K562 (cell line): Measurements from ENCODE around the gene MED13L. TPM values are rescaled to one million over a fixed set of nuclear protein-coding genes. Genes with fewer than 3 reads are reported as not detected.
A peak's percentile ranks its signal among the peaks of the same experiment; 100 is the strongest.

Source experiments
- ATF1 ChIP-seq, 2 experiments: fragments of 450-650 bp in 1 of 2; IDR thresholded peaks; 2 replicates each; pipeline ENCODE4 v1.6.1; 2016; ENCODE audit warnings: missing compliant biosample characterization in 1 of 2, missing genetic modification characterization in 1 of 2
- CCNT2 ChIP-seq: IDR thresholded peaks from 2 replicates; pipeline ENCODE4 v1.6.1; 2011; ENCODE audit warnings: borderline replicate concordance, low read depth, mild to moderate bottlenecking, moderate library complexity, mixed read lengths, low read length; ENCODE audit not compliant: insufficient read length; ENCODE audit errors: extremely low read depth
- FOXA3 ChIP-seq, 2 experiments: fragments of 450-650 bp in 1 of 2; sonication (generic) in 1 of 2; formaldehyde crosslinking; IDR thresholded peaks in 1 of 2; conservative IDR thresholded peaks in 1 of 2; 2 replicates each; pipeline versions ENCODE4 v1.4.0 to v1.8.0; 2020 to 2022; ENCODE audit warnings: mild to moderate bottlenecking in 2 of 2, missing genetic modification reagents in 1 of 2
- HEY1 ChIP-seq: fragments of 250-450 bp; sonication (Bioruptor Pico); IDR thresholded peaks from 2 replicates; pipeline ENCODE4 v1.5.0; 2020; ENCODE audit warnings: mild to moderate bottlenecking, moderate library complexity, borderline replicate concordance
- LARP7 ChIP-seq: fragments of 450-650 bp; IDR thresholded peaks from 2 replicates; pipeline ENCODE4 v1.6.1; 2016
- MAFK ChIP-seq: IDR thresholded peaks from 2 replicates; pipeline ENCODE4 v1.6.1; 2011; ENCODE audit warnings: low read length, improper control_type of control experiment
- NR2C1 ChIP-seq, 2 experiments: fragments of 450-650 bp; IDR thresholded peaks; 2 replicates each; pipeline ENCODE4 v1.6.1; 2017; ENCODE audit warnings: mild to moderate bottlenecking in 2 of 2, antibody characterized with exemption in 1 of 2, inconsistent platforms in 1 of 2, missing compliant biosample characterization in 1 of 2, missing genetic modification characterization in 1 of 2
- PHF21A ChIP-seq: fragments of 450-650 bp; IDR thresholded peaks from 2 replicates; pipeline ENCODE4 v1.6.1; 2017; ENCODE audit warnings: low read depth, borderline replicate concordance
- PYGO2 ChIP-seq: fragments of 450-650 bp; IDR thresholded peaks from 2 replicates; pipeline ENCODE4 v1.6.1; 2016; ENCODE audit warnings: mild to moderate bottlenecking, missing genetic modification characterization, moderate library complexity, missing compliant biosample characterization
- SMARCA4 ChIP-seq: fragments of 450-650 bp; IDR thresholded peaks from 2 replicates; pipeline ENCODE4 v1.6.1; 2016
- TAF1 ChIP-seq: IDR thresholded peaks from 2 replicates; pipeline ENCODE4 v1.6.1; 2011; ENCODE audit warnings: mild to moderate bottlenecking, low read length, moderate library complexity; ENCODE audit not compliant: insufficient read depth, control insufficient read depth, severe bottlenecking; ENCODE audit errors: extremely low read depth
- TCFL5 ChIP-seq: fragments of 250-450 bp; sonication (Bioruptor Pico); conservative IDR thresholded peaks from 2 replicates; pipeline ENCODE4 v1.6.1; 2021; ENCODE audit warnings: mild to moderate bottlenecking, moderate library complexity, matching md5 sums
- YY1 ChIP-seq, 3 experiments: IDR thresholded peaks; 2 replicates each; pipeline ENCODE4 v1.6.1; 2011; ENCODE audit warnings: low read length in 2 of 3, mild to moderate bottlenecking in 2 of 3, moderate library complexity in 2 of 3, borderline replicate concordance in 1 of 3, control low read depth in 1 of 3, low read depth in 1 of 3; ENCODE audit not compliant: insufficient read depth in 3 of 3, insufficient replicate concordance in 2 of 3, control insufficient read depth in 1 of 3, insufficient read length in 1 of 3; ENCODE audit errors: extremely low read depth in 1 of 3
- ZFP1 ChIP-seq: fragments of 450-650 bp; formaldehyde crosslinking; IDR thresholded peaks from 2 replicates; pipeline ENCODE4 v1.4.0; 2020; ENCODE audit warnings: mild to moderate bottlenecking, mixed read lengths
- ZNF232 ChIP-seq: sonication (generic); formaldehyde crosslinking; IDR thresholded peaks from 2 replicates; pipeline ENCODE4 v1.8.0; 2022; ENCODE audit warnings: mild to moderate bottlenecking, missing genetic modification reagents
- polyA plus RNA-seq, 8 experiments: library from polyadenylated mRNA; depleted of rRNA in 4 of 8; stranded (reverse) in 5 of 8; unstranded in 3 of 8; fragments of >200 nt; fragmentation: Nextera tagmentation in 2 of 8; fragmentation: Illumina TruSeq in 1 of 8; extraction: Ambion mirVana in 2 of 8; extraction: Trizol in 1 of 8; gene quantifications; 2 replicates each; pipeline versions ENCODE4 v1.2.1 to v1.2.3, GENCODE V29; 2011 to 2014; ENCODE audit warnings: inconsistent platforms in 1 of 8, missing spikeins in 1 of 8
- total RNA-seq, 7 experiments: library from RNA; depleted of rRNA in 6 of 7; stranded (reverse); fragments of >200 nt in 6 of 7; fragmentation: Illumina TruSeq in 2 of 7; extraction: Trizol in 2 of 7; gene quantifications; 2 replicates each; pipeline versions ENCODE4 v1.2.1 to v1.2.3, GENCODE V29; 2011 to 2021; ENCODE audit warnings: low replicate concordance in 1 of 7
- TF ChIP-seq, protein P1 (sequence below): fragments of 250-450 bp; sonication (Bioruptor Pico); IDR thresholded peaks from 2 replicates; pipeline ENCODE4 v1.8.0; 2021; ENCODE audit warnings: borderline replicate concordance, mild to moderate bottlenecking, moderate library complexity; ENCODE audit not compliant: poor library complexity, severe bottlenecking
- TF ChIP-seq, protein P2 (sequence below): fragments of 450-650 bp; IDR thresholded peaks from 2 replicates; pipeline ENCODE4 v1.6.1; 2018; ENCODE audit not compliant: partially characterized antibody
- TF ChIP-seq, protein P3 (sequence below): fragments of 200-400 bp; formaldehyde crosslinking; IDR thresholded peaks from 2 replicates; pipeline ENCODE4 v1.6.1; 2017; ENCODE audit warnings: mild to moderate bottlenecking, low read depth, low read length, moderate library complexity

MED13L gene
- total and polyA plus RNA-seq, 9 of the 15 experiments (the other 6 are each of a cell fraction or from before 2014, with no cell fraction given): 13.4 to 90.3 (median 36.9) TPM

DNA sequence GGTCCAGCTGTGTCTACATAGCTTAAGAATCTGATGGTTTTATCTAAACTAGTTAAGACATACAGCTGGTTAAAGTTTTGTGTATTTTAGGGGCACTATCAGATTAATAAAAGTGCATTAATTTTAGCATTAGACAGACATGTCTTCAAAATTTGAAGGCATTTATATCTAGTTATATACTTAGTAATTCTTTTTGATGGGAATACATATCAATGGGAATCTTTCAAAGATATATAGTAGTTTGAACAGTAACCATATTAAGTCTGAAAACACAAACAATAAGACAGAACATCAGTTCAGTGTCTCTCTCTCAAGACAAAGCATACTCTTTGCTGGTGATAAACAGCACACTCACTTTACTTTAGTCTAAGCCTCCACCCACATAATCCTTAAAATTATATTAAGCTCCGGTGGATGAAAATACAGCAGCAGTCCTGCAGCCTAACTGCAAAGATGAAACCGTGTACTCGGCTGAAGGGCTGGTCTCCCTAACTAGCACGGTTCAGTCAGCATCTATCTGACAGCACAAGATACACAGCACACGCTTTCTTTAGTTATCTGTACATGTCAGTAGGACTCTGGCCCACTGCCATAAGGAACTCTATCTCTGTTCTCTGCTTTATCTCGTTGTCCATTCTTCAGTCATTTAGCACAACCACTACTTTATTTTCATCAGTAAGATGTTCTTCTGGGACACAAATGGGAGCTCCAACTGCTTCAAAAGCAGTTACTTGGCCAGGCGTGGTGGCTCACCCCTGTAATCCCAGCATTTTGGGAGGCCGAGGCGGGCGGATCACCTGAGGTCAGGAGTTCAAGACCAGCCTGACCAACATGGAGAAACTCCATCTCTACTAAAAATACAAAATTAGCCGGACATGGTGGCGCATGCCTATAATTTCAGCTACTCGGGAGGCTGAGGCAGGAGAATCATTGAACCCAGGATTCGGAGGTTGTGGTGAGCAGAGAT lies 80.5 kb downstream of the MED13L start (continued):
- TF ChIP-seq, protein P1, sequence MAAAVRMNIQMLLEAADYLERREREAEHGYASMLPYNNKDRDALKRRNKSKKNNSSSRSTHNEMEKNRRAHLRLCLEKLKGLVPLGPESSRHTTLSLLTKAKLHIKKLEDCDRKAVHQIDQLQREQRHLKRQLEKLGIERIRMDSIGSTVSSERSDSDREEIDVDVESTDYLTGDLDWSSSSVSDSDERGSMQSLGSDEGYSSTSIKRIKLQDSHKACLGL (CRISPR knock-in tag): no peak
- TF ChIP-seq PHF21A (no peak), TCFL5 (CRISPR knock-in tag) (no peak), FOXA3 (CRISPR knock-in tag; conservative IDR thresholded peaks at IDR 0.05 in 1 of 2, IDR thresholded peaks at IDR 0.05 in 1 of 2) (no peak), ATF1 (CRISPR knock-in tag; IDR thresholded peaks at IDR 0.05) (no peak), ATF1 (tag; IDR thresholded peaks at IDR 0.05) (peak; percentile 69), HEY1 (CRISPR knock-in tag) (0 out of 2 replicates have a peak, but pooled peaks have one; percentile 45), PYGO2 (peak; percentile 79), NR2C1 (IDR thresholded peaks at IDR 0.05) (peak; percentile 47), NR2C1 (tag; IDR thresholded peaks at IDR 0.05) (peak; percentile 78), SMARCA4 (peak; percentile 99), YY1 (IDR thresholded peaks at IDR 0.05; ENCODE audit: borderline replicate concordance in 1 of 3, control insufficient read depth in 1 of 3, extremely low read depth in 1 of 3, insufficient read depth in 3 of 3, insufficient read length in 1 of 3, insufficient replicate concordance in 2 of 3, low read depth in 1 of 3, low read length in 2 of 3) (no peak), ZFP1 (CRISPR knock-in tag) (no peak), TAF1 (no peak), ZNF232 (CRISPR knock-in tag) (no peak), MAFK (peak; percentile 30; the same call in 1 of the 2 replicates), LARP7 (peak; percentile 19; the same call in 1 of the 2 replicates), CCNT2 (peak; percentile 85)
- TF ChIP-seq, protein P2, sequence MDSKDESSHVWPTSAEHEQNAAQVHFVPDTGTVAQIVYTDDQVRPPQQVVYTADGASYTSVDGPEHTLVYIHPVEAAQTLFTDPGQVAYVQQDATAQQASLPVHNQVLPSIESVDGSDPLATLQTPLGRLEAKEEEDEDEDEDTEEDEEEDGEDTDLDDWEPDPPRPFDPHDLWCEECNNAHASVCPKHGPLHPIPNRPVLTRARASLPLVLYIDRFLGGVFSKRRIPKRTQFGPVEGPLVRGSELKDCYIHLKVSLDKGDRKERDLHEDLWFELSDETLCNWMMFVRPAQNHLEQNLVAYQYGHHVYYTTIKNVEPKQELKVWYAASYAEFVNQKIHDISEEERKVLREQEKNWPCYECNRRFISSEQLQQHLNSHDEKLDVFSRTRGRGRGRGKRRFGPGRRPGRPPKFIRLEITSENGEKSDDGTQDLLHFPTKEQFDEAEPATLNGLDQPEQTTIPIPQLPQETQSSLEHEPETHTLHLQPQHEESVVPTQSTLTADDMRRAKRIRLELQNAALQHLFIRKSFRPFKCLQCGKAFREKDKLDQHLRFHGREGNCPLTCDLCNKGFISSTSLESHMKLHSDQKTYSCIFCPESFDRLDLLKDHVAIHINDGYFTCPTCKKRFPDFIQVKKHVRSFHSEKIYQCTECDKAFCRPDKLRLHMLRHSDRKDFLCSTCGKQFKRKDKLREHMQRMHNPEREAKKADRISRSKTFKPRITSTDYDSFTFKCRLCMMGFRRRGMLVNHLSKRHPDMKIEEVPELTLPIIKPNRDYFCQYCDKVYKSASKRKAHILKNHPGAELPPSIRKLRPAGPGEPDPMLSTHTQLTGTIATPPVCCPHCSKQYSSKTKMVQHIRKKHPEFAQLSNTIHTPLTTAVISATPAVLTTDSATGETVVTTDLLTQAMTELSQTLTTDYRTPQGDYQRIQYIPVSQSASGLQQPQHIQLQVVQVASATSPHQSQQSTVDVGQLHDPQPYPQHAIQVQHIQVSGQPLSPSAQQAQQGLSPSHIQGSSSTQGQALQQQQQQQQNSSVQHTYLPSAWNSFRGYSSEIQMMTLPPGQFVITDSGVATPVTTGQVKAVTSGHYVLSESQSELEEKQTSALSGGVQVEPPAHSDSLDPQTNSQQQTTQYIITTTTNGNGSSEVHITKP: peak; percentile 70
- TF ChIP-seq, protein P3, sequence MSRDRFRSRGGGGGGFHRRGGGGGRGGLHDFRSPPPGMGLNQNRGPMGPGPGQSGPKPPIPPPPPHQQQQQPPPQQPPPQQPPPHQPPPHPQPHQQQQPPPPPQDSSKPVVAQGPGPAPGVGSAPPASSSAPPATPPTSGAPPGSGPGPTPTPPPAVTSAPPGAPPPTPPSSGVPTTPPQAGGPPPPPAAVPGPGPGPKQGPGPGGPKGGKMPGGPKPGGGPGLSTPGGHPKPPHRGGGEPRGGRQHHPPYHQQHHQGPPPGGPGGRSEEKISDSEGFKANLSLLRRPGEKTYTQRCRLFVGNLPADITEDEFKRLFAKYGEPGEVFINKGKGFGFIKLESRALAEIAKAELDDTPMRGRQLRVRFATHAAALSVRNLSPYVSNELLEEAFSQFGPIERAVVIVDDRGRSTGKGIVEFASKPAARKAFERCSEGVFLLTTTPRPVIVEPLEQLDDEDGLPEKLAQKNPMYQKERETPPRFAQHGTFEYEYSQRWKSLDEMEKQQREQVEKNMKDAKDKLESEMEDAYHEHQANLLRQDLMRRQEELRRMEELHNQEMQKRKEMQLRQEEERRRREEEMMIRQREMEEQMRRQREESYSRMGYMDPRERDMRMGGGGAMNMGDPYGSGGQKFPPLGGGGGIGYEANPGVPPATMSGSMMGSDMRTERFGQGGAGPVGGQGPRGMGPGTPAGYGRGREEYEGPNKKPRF: no peak
